ENCODE measurements around the gene ZC3HAV1L.
A peak's percentile ranks its signal among the peaks of the same experiment; 100 is the strongest.
"Not testable (repeated sequence)": the region's sequence is repeated elsewhere in the genome, so short reads cannot be mapped to it uniquely, and the experiment has no call there.

The ZC3HAV1L gene

DNA sequence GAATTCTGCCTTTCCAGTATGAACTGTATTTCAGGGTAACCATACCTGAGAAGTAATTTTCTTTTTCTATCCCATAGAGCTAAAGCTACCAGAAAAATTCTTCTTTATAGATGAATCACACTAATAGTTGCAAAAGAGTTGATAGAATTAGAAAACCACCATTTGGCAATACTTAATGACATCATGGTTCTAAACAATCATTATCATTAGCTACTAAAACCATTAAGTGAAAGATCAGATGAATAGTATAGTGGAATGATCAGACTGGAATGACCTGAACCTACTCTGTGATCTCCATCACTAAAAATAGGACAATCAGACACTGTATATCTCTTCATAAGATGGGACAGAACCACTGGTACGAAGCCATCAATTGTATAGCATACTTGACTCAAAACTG is 19.8 kb upstream of the ZC3HAV1L start:
- H3K4me1 ChIP-seq: peaks cover 10% of the 10 kb centered on the region
- H3K4me3 ChIP-seq: no peak overlapping the region
- no peaks in the 10 kb centered on the region for H3K27me3 ChIP-seq
- peaks cover 95% of the 10 kb centered on the region for H3K36me3 ChIP-seq
- H3K27ac ChIP-seq: no peak overlapping the region
- TF ChIP-seq Cebpa-rat (IDR thresholded peaks at IDR 0.05): no peak
- peaks cover 24% of the 10 kb centered on the region for H4K20me1 ChIP-seq
- H3K9me3 ChIP-seq: no peaks in the 10 kb centered on the region
- no peak overlapping the region for H3K4me2 ChIP-seq
- no peak overlapping the region for H3K9ac ChIP-seq

GRCh38 chr7:139054656-139055055 is 18.8 kb upstream of the ZC3HAV1L start:
- H3K27me3 ChIP-seq, H3K9ac ChIP-seq, H3K4me2 ChIP-seq, H3K9me3 ChIP-seq, H3K4me3 ChIP-seq, H3K27ac ChIP-seq, H3K4me1 ChIP-seq: not testable (repeated sequence)
- Histone ChIP-seq H4K20me1 (peaks cover 15% of the 10 kb centered on the region), H3K36me3 (peaks cover 94% of the 10 kb centered on the region)

- no peak overlapping the region for H3K27ac ChIP-seq
- peaks cover 12% of the 10 kb centered on the region for H4K20me1 ChIP-seq
- TF ChIP-seq Cebpa-rat (IDR thresholded peaks at IDR 0.05): no peak
- no peaks in the 10 kb centered on the region for H3K4me1 ChIP-seq
- peaks cover 94% of the 10 kb centered on the region for H3K36me3 ChIP-seq
- H3K9me3 ChIP-seq: no peaks in the 10 kb centered on the region
- no peak overlapping the region for H3K9ac ChIP-seq
- H3K4me3 ChIP-seq: no peak overlapping the region
- no peaks in the 10 kb centered on the region for H3K27me3 ChIP-seq
- no peak overlapping the region for H3K4me2 ChIP-seq
Measured at GRCh38 chr7:139054101-139054500, 18.3 kb upstream of the ZC3HAV1L start.

DNA sequence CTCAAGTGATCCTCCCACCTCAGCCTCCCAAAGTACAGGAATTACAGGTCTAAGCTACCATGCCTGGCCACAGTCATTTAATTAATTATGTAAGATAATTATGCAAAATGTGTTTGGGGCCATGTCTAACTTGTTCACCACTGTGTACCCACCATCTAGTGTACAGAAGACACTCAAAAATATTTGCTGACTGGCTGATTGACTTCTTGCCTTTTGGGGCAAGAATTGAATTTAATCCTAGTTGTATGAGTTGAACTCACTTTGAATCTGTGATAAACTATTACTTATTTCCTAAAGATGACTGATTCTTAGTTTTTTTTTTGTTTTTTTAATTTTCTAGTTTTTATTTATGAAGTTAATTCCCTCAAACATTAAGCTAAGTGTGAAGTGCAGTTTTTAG is 15.8 kb upstream of the ZC3HAV1L start:
- Histone ChIP-seq H3K9me3 (no peaks in the 10 kb centered on the region), H3K4me1 (no peaks in the 10 kb centered on the region), H3K27me3 (no peaks in the 10 kb centered on the region), H3K4me2 (no peak overlapping the region), H3K4me3 (no peak overlapping the region), H3K36me3 (peaks cover 99% of the 10 kb centered on the region), H3K9ac (no peak overlapping the region), H4K20me1 (peaks cover 11% of the 10 kb centered on the region; the same call in 1 of the 2 replicates), H3K27ac (no peak overlapping the region)
- TF ChIP-seq Cebpa-rat (IDR thresholded peaks at IDR 0.05): no peak

GRCh38 chr7:139049936-139050335 is 14.1 kb upstream of the ZC3HAV1L start:
- no peak overlapping the region for H3K9ac ChIP-seq
- H3K4me2 ChIP-seq: no peak overlapping the region
- peaks cover 13% of the 10 kb centered on the region; the same call in 1 of the 2 replicates for H4K20me1 ChIP-seq
- no peaks in the 10 kb centered on the region for H3K27me3 ChIP-seq
- no peak overlapping the region for H3K4me3 ChIP-seq
- no peak overlapping the region for H3K27ac ChIP-seq
- H3K4me1 ChIP-seq: peaks cover 16% of the 10 kb centered on the region
- H3K9me3 ChIP-seq: no peaks in the 10 kb centered on the region
- no peak for TF ChIP-seq Cebpa-rat (IDR thresholded peaks at IDR 0.05)
- peaks cover 95% of the 10 kb centered on the region for H3K36me3 ChIP-seq

DNA sequence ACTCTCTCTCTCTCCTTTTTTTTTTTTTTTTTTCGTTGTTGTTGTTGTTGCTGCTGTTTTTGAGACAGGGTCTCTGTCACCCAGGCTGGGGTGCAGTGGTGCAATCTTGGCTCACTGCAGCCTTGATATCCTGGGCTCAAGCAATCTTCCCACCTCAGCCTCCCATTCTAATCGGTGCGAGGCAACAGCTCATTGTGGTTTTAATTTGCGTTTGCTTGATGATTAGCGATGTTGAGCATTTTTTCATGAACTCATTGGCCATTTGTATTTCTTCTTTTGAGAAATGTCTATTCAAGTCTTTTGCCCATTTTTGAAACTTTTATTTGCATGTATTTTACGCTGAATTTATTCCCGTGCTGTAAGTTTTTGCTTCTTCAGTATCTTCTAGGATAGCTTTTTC is 13.3 kb upstream of the ZC3HAV1L start:
- Histone ChIP-seq H4K20me1 (peaks cover 12% of the 10 kb centered on the region; the same call in 1 of the 2 replicates), H3K4me1 (peaks cover 25% of the 10 kb centered on the region), H3K4me2 (no peak overlapping the region), H3K9ac (no peak overlapping the region), H3K27ac (no peak overlapping the region), H3K36me3 (peaks cover 88% of the 10 kb centered on the region), H3K9me3 (no peaks in the 10 kb centered on the region), H3K27me3 (no peaks in the 10 kb centered on the region), H3K4me3 (no peak overlapping the region)
- no peak for TF ChIP-seq Cebpa-rat (IDR thresholded peaks at IDR 0.05)

- Histone ChIP-seq H3K9me3 (no peaks in the 10 kb centered on the region), H3K4me1 (peaks cover 34% of the 10 kb centered on the region), H3K27me3 (no peaks in the 10 kb centered on the region), H3K4me3 (no peak overlapping the region), H4K20me1 (peaks cover 12% of the 10 kb centered on the region; the same call in 1 of the 2 replicates), H3K4me2 (no peak overlapping the region), H3K27ac (no peak overlapping the region), H3K9ac (no peak overlapping the region), H3K36me3 (peaks cover 86% of the 10 kb centered on the region)
- TF ChIP-seq Cebpa-rat (IDR thresholded peaks at IDR 0.05): no peak
Measured at GRCh38 chr7:139047970-139048369, 12.1 kb upstream of the ZC3HAV1L start.

DNA sequence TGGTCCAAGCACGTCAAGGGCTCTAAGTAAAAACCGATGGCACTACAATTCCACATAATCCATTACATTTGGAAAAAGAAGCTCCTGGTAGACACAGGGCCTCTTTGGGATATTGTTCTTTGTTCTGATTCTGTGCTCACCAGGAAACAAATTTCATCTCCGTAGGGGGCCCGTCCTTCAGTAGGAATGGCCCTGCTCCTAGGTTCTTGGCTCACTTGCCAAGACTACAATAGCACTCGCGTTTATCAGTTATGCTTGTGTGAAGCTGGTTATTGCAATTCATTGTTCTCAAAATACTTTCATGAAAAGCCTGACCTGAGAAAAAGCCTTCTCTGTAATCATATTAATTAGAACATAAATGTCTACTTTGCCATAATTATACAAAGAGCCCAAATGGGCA is 10.3 kb upstream of the ZC3HAV1L start:
- Histone ChIP-seq H4K20me1 (peaks cover 12% of the 10 kb centered on the region; the same call in 1 of the 2 replicates), H3K4me2 (peak overlapping the region; percentile 63), H3K9me3 (no peaks in the 10 kb centered on the region), H3K4me3 (no peak overlapping the region), H3K27ac (no peak overlapping the region), H3K27me3 (no peaks in the 10 kb centered on the region), H3K9ac (no peak overlapping the region), H3K4me1 (peaks cover 43% of the 10 kb centered on the region), H3K36me3 (peaks cover 69% of the 10 kb centered on the region)
- TF ChIP-seq Cebpa-rat (IDR thresholded peaks at IDR 0.05): no peak

- Histone ChIP-seq H3K4me3 (no peak overlapping the region), H3K27ac (no peak overlapping the region), H3K9ac (no peak overlapping the region), H4K20me1 (peaks cover 12% of the 10 kb centered on the region; the same call in 1 of the 2 replicates), H3K27me3 (no peaks in the 10 kb centered on the region), H3K36me3 (peaks cover 58% of the 10 kb centered on the region), H3K4me1 (peaks cover 45% of the 10 kb centered on the region), H3K9me3 (no peaks in the 10 kb centered on the region), H3K4me2 (peak overlapping the region; percentile 63)
- TF ChIP-seq Cebpa-rat (IDR thresholded peaks at IDR 0.05): no peak
Measured at GRCh38 chr7:139044813-139045794, 9.3 kb upstream of the ZC3HAV1L start.
